WTC11 (cell line): ENCODE measurements around the gene NHSL2. TPM values are rescaled to one million over a fixed set of nuclear protein-coding genes. Genes with fewer than 3 reads are reported as not detected.

Experiments used
- ATAC-seq: fragments of 200-7000 bp; cut with Tn5 transposase; 2 replicates; pipeline ENCODE4 v1.10.0; 2021; ENCODE audit warnings: mild to moderate bottlenecking, moderate library complexity
- CTCF ChIA-PET: fragments of 300-600 bp; sonication (Branson Sonifier 250); formaldehyde crosslinking; loops from one replicate; lab custom pipeline; 2021; ENCODE audit warnings: antibody characterized with exemption; lab: Charles Lee
- POLR2A ChIA-PET: fragments of 350-600 bp; sonication (Branson Sonifier 250); formaldehyde crosslinking; loops from one replicate; lab custom pipeline; 2021; ENCODE audit warnings: antibody characterized with exemption; lab: Charles Lee
- DNase-seq: peaks from one replicate; pipeline ENCODE4 v3.0.0; 2021; ENCODE audit warnings: low spot score
- H3K27ac Mint-ChIP-seq: 2 replicates; pipeline ENCODE4 v1.8.0; 2021; ENCODE audit warnings: mixed read lengths
- H3K27me3 Mint-ChIP-seq: 2 replicates; pipeline ENCODE4 v1.8.0; 2021; ENCODE audit warnings: low read depth, mild to moderate bottlenecking, moderate library complexity, mixed read lengths
- H3K36me3 Mint-ChIP-seq: 2 replicates; pipeline ENCODE4 v1.8.0; 2021; ENCODE audit warnings: mixed read lengths
- H3K4me1 Mint-ChIP-seq: 2 replicates; pipeline ENCODE4 v1.8.0; 2022; ENCODE audit warnings: mixed read lengths
- H3K4me3 Mint-ChIP-seq: 2 replicates; pipeline ENCODE4 v1.8.0; 2021; ENCODE audit warnings: mild to moderate bottlenecking, moderate library complexity, mixed read lengths
- H3K9me3 Mint-ChIP-seq: 2 replicates; pipeline ENCODE4 v1.8.0; 2021; ENCODE audit warnings: mixed read lengths
- CREM ChIP-seq: sonication (generic); formaldehyde crosslinking; IDR thresholded peaks from 2 replicates; pipeline ENCODE4 v1.8.1; 2022; ENCODE audit warnings: mild to moderate bottlenecking, missing genetic modification reagents, moderate library complexity
- FOXP1 ChIP-seq: sonication (generic); formaldehyde crosslinking; IDR thresholded peaks from 2 replicates; pipeline ENCODE4 v1.8.0; 2022; ENCODE audit warnings: missing genetic modification reagents, mild to moderate bottlenecking, moderate library complexity, borderline replicate concordance
- GRHL2 ChIP-seq: fragments of 250-450 bp; sonication (Bioruptor Pico); IDR thresholded peaks from 2 replicates; pipeline ENCODE4 v1.8.0; 2022; ENCODE audit warnings: mild to moderate bottlenecking, moderate library complexity; ENCODE audit not compliant: insufficient replicate concordance, severe bottlenecking
- HMGA2 ChIP-seq: fragments of 250-450 bp; sonication (Bioruptor Pico); IDR thresholded peaks from 2 replicates; pipeline ENCODE4 v1.4.0; 2021; ENCODE audit warnings: mild to moderate bottlenecking, moderate library complexity
- JAZF1 ChIP-seq: fragments of 250-450 bp; sonication (Bioruptor Pico); IDR thresholded peaks from 2 replicates; pipeline ENCODE4 v1.9.0; 2021; ENCODE audit warnings: moderate library complexity, mild to moderate bottlenecking, inconsistent platforms
- NFE2L1 ChIP-seq: sonication (generic); formaldehyde crosslinking; IDR thresholded peaks from 2 replicates; pipeline ENCODE4 v1.8.1; 2023; ENCODE audit warnings: missing genetic modification reagents
- NFYB ChIP-seq: sonication (generic); formaldehyde crosslinking; conservative IDR thresholded peaks from 2 replicates; pipeline ENCODE4 v1.8.0; 2022; ENCODE audit warnings: low read depth, missing genetic modification reagents
- NR2C2 ChIP-seq: sonication (generic); formaldehyde crosslinking; IDR thresholded peaks from 2 replicates; pipeline ENCODE4 v1.8.0; 2022; ENCODE audit warnings: mild to moderate bottlenecking, missing genetic modification reagents
- OVOL2 ChIP-seq: fragments of 250-450 bp; sonication (Bioruptor Pico); IDR thresholded peaks from 2 replicates; pipeline ENCODE4 v1.9.0; 2021; ENCODE audit warnings: mild to moderate bottlenecking, borderline replicate concordance
- PRRX2 ChIP-seq: fragments of 250-450 bp; sonication (Bioruptor Pico); IDR thresholded peaks from 2 replicates; pipeline ENCODE4 v1.8.0; 2021; ENCODE audit warnings: mild to moderate bottlenecking
- SOX15 ChIP-seq: fragments of 250-450 bp; sonication (Bioruptor Pico); IDR thresholded peaks from 2 replicates; pipeline ENCODE4 v1.9.0; 2021; ENCODE audit warnings: mild to moderate bottlenecking
- ZNF138 ChIP-seq: sonication (generic); formaldehyde crosslinking; conservative IDR thresholded peaks from 2 replicates; pipeline ENCODE4 v1.8.1; 2022; ENCODE audit warnings: mild to moderate bottlenecking, moderate library complexity, missing genetic modification reagents
- ZNF396 ChIP-seq: fragments of 250-450 bp; sonication (Bioruptor Pico); IDR thresholded peaks from 2 replicates; pipeline ENCODE4 v1.8.0; 2021; ENCODE audit warnings: mild to moderate bottlenecking, moderate library complexity, borderline replicate concordance
- ZNF416 ChIP-seq: fragments of 250-450 bp; sonication (Bioruptor Pico); IDR thresholded peaks from 2 replicates; pipeline ENCODE4 v1.9.0; 2021; ENCODE audit warnings: mild to moderate bottlenecking, inconsistent platforms
- ZNF423 ChIP-seq: fragments of 250-450 bp; sonication (Bioruptor Pico); IDR thresholded peaks from 2 replicates; pipeline ENCODE4 v2.1.2; 2022; ENCODE audit warnings: mild to moderate bottlenecking, moderate library complexity
- total RNA-seq: library from RNA; stranded (reverse); gene quantifications from 3 replicates; pipeline ENCODE4 v1.2.3, GENCODE V29; 2021
- TF ChIP-seq, protein P1 (sequence below): fragments of 250-450 bp; sonication (Bioruptor Pico); conservative IDR thresholded peaks from 2 replicates; pipeline ENCODE4 v1.9.0; 2021; ENCODE audit warnings: mild to moderate bottlenecking
- TF ChIP-seq, protein P2 (sequence below): sonication (generic); formaldehyde crosslinking; IDR thresholded peaks from 2 replicates; pipeline ENCODE4 v1.8.0; 2022; ENCODE audit warnings: mild to moderate bottlenecking, missing genetic modification reagents
- TF ChIP-seq, protein P3 (sequence below): fragments of 250-450 bp; sonication (Bioruptor Pico); IDR thresholded peaks from 2 replicates; pipeline ENCODE4 v1.9.0; 2021; ENCODE audit warnings: moderate library complexity, mild to moderate bottlenecking, inconsistent platforms, borderline replicate concordance
- TF ChIP-seq, protein P4 (sequence below): fragments of 250-450 bp; sonication (Bioruptor Pico); IDR thresholded peaks from 2 replicates; pipeline ENCODE4 v1.9.0; 2021; ENCODE audit warnings: mild to moderate bottlenecking
- TF ChIP-seq, protein P5 (sequence below): sonication (generic); formaldehyde crosslinking; IDR thresholded peaks from 2 replicates; pipeline ENCODE4 v1.8.0; 2023; ENCODE audit warnings: mild to moderate bottlenecking, missing genetic modification reagents
- TF ChIP-seq, protein P6 (sequence below): sonication (generic); formaldehyde crosslinking; conservative IDR thresholded peaks from 2 replicates; pipeline ENCODE4 v1.8.1; 2023; ENCODE audit warnings: mild to moderate bottlenecking, low read depth, missing genetic modification reagents, moderate library complexity
- TF ChIP-seq, protein P7 (sequence below): sonication (generic); formaldehyde crosslinking; IDR thresholded peaks from 2 replicates; pipeline ENCODE4 v1.8.1; 2022; ENCODE audit warnings: missing genetic modification reagents, borderline replicate concordance

The NHSL2 gene
- total RNA-seq, 1 experiment from 2014 or later: 7.9 TPM

DNA sequence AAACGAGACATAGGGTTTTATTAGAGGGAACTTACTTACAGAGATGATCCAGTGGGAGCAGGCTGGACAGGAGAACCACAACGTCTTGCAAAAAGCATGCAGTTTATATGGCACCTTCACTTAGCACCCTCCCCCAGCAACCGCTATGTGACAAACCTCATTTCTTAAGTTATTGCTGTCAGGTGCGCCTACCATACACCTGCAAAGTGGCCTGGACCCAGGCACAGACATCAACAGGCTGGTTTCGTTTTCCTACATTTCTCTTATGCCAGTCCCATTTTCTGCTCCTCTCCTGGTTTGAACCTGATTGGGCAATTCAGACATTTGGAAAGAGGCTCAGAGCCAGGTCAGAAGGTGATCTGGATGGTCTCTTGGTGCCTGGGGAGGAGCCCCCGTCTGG, 202.8 kb downstream of the NHSL2 start:
- ChIA-PET CTCF (no interaction called here), POLR2A (no interaction called here)
- Mint-ChIP-seq H3K4me1 (peaks cover 30% of the 10 kb centered on the region), H3K4me3 (no peak overlapping the region), H3K36me3 (no peaks in the 10 kb centered on the region), H3K27me3 (no peaks in the 10 kb centered on the region), H3K27ac (no peak overlapping the region), H3K9me3 (no peaks in the 10 kb centered on the region)
- ATAC-seq (no peak), DNase-seq (no peak)
- TF ChIP-seq SOX15 (no peak), OVOL2 (CRISPR knock-in tag) (no peak), ZNF416 (CRISPR knock-in tag) (no peak)
- TF ChIP-seq, protein P1, sequence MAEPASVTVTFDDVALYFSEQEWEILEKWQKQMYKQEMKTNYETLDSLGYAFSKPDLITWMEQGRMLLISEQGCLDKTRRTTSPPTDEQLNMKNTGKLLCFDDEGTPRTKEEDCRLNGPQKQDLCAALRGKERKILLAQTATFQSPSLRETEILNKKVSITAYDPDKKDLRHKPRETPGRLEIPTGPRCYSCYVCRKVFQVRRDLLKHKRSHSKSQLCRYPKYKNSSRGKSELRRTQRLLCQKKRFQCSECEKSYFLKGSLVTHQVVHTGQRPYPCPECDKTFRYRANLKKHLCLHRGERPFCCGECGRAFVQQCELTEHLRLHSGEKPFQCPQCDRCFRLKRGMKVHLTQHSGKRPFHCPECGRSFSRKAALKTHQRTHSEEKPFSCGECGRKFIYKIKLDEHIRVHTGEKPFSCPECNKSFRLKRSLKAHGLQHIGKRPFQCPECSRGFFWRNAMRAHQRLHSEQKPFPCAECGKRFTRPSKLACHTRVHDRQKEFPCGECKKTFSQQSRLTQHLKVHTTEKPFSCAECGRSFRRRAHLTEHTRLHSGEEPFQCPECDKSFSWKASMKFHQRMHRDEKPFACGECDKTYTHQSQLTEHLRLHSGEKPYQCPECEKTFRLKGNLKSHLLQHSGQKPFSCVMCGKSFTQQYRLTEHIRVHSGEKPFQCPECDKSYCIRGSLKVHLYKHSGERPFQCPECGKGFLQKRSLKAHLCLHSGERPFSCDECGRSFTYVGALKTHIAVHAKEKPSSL (CRISPR knock-in tag): no peak
- TF ChIP-seq, protein P2, sequence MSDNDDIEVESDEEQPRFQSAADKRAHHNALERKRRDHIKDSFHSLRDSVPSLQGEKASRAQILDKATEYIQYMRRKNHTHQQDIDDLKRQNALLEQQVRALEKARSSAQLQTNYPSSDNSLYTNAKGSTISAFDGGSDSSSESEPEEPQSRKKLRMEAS (CRISPR knock-in tag): no peak
- TF ChIP-seq, protein P3, sequence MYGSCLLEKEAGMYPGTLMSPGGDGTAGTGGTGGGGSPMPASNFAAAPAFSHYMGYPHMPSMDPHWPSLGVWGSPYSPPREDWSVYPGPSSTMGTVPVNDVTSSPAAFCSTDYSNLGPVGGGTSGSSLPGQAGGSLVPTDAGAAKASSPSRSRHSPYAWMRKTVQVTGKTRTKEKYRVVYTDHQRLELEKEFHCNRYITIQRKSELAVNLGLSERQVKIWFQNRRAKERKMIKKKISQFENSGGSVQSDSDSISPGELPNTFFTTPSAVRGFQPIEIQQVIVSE (CRISPR knock-in tag): no peak
- TF ChIP-seq, protein P4, sequence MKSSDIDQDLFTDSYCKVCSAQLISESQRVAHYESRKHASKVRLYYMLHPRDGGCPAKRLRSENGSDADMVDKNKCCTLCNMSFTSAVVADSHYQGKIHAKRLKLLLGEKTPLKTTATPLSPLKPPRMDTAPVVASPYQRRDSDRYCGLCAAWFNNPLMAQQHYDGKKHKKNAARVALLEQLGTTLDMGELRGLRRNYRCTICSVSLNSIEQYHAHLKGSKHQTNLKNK (CRISPR knock-in tag): no peak
- TF ChIP-seq, protein P5, sequence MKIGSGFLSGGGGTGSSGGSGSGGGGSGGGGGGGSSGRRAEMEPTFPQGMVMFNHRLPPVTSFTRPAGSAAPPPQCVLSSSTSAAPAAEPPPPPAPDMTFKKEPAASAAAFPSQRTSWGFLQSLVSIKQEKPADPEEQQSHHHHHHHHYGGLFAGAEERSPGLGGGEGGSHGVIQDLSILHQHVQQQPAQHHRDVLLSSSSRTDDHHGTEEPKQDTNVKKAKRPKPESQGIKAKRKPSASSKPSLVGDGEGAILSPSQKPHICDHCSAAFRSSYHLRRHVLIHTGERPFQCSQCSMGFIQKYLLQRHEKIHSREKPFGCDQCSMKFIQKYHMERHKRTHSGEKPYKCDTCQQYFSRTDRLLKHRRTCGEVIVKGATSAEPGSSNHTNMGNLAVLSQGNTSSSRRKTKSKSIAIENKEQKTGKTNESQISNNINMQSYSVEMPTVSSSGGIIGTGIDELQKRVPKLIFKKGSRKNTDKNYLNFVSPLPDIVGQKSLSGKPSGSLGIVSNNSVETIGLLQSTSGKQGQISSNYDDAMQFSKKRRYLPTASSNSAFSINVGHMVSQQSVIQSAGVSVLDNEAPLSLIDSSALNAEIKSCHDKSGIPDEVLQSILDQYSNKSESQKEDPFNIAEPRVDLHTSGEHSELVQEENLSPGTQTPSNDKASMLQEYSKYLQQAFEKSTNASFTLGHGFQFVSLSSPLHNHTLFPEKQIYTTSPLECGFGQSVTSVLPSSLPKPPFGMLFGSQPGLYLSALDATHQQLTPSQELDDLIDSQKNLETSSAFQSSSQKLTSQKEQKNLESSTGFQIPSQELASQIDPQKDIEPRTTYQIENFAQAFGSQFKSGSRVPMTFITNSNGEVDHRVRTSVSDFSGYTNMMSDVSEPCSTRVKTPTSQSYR: no peak

DNA sequence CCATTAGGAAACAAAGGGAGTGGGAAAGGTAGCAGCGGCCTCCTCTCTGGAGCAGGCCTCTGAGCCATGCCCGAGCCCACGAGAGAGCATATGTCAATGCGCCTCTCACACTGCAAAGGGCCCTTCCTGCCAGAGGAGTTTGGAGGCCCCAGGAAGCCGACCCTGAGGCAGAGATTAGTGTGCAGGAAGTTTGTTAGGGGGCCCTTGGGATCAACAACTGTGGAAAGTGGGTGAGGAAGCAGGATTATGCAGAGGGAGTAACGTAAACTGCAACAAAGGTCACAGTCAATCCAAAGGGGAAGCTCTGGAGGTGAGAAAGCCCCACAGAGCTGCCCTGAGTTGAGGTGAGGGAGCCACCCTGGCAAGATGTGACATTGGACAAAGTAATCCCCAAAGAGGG, 203.7 kb downstream of the NHSL2 start:
- no peaks in the 10 kb centered on the region for H3K9me3 Mint-ChIP-seq
- DNase-seq (no peak), ATAC-seq (no peak)
- H3K4me1 Mint-ChIP-seq: peaks cover 30% of the 10 kb centered on the region
- H3K27me3 Mint-ChIP-seq: no peaks in the 10 kb centered on the region
- H3K27ac Mint-ChIP-seq: no peak overlapping the region
- CTCF ChIA-PET: interaction anchor here (0.9 to 1.1 kb wide), 2 partner anchors 16 to 92 kb away, joined by 3 to 4 read pairs; no protein-coding TSS in a partner anchor
- POLR2A ChIA-PET: interaction anchor here (1.1 kb wide), 1 partner anchor 39 kb away, joined by 3 read pairs; no protein-coding TSS in a partner anchor
- no peaks in the 10 kb centered on the region for H3K36me3 Mint-ChIP-seq
- no peak overlapping the region for H3K4me3 Mint-ChIP-seq
- TF ChIP-seq ZNF138 (no peak), NFE2L1 (CRISPR knock-in tag) (no peak), ZNF423 (no peak), JAZF1 (CRISPR knock-in tag) (no peak), CREM (no peak), HMGA2 (CRISPR knock-in tag) (no peak), NR2C2 (CRISPR knock-in tag) (no peak), NFYB (CRISPR knock-in tag) (no peak), OVOL2 (CRISPR knock-in tag) (no peak), GRHL2 (no peak), FOXP1 (no peak), PRRX2 (CRISPR knock-in tag) (no peak), ZNF396 (CRISPR knock-in tag) (no peak)
- TF ChIP-seq, protein P6, sequence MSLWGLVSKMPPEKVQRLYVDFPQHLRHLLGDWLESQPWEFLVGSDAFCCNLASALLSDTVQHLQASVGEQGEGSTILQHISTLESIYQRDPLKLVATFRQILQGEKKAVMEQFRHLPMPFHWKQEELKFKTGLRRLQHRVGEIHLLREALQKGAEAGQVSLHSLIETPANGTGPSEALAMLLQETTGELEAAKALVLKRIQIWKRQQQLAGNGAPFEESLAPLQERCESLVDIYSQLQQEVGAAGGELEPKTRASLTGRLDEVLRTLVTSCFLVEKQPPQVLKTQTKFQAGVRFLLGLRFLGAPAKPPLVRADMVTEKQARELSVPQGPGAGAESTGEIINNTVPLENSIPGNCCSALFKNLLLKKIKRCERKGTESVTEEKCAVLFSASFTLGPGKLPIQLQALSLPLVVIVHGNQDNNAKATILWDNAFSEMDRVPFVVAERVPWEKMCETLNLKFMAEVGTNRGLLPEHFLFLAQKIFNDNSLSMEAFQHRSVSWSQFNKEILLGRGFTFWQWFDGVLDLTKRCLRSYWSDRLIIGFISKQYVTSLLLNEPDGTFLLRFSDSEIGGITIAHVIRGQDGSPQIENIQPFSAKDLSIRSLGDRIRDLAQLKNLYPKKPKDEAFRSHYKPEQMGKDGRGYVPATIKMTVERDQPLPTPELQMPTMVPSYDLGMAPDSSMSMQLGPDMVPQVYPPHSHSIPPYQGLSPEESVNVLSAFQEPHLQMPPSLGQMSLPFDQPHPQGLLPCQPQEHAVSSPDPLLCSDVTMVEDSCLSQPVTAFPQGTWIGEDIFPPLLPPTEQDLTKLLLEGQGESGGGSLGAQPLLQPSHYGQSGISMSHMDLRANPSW (CRISPR knock-in tag): no peak
- TF ChIP-seq, protein P7, sequence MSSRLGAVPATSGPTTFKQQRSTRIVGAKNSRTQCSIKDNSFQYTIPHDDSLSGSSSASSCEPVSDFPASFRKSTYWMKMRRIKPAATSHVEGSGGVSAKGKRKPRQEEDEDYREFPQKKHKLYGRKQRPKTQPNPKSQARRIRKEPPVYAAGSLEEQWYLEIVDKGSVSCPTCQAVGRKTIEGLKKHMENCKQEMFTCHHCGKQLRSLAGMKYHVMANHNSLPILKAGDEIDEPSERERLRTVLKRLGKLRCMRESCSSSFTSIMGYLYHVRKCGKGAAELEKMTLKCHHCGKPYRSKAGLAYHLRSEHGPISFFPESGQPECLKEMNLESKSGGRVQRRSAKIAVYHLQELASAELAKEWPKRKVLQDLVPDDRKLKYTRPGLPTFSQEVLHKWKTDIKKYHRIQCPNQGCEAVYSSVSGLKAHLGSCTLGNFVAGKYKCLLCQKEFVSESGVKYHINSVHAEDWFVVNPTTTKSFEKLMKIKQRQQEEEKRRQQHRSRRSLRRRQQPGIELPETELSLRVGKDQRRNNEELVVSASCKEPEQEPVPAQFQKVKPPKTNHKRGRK (CRISPR knock-in tag): no peak
- TF ChIP-seq, protein P5: no peak
